ENCODE data around the gene UBXN2A. TPM values are rescaled to one million over a fixed set of nuclear protein-coding genes. Genes with fewer than 3 reads are reported as not detected.
A peak's percentile ranks its signal among the peaks of the same experiment; 100 is the strongest.
"Not testable (repeated sequence)": the region's sequence is repeated elsewhere in the genome, so short reads cannot be mapped to it uniquely, and the experiment has no call there.

UBXN2A gene
- total RNA-seq, 3 donors from 2014 or later, result 9.8 to 11.0 (median 9.9) TPM

DNA sequence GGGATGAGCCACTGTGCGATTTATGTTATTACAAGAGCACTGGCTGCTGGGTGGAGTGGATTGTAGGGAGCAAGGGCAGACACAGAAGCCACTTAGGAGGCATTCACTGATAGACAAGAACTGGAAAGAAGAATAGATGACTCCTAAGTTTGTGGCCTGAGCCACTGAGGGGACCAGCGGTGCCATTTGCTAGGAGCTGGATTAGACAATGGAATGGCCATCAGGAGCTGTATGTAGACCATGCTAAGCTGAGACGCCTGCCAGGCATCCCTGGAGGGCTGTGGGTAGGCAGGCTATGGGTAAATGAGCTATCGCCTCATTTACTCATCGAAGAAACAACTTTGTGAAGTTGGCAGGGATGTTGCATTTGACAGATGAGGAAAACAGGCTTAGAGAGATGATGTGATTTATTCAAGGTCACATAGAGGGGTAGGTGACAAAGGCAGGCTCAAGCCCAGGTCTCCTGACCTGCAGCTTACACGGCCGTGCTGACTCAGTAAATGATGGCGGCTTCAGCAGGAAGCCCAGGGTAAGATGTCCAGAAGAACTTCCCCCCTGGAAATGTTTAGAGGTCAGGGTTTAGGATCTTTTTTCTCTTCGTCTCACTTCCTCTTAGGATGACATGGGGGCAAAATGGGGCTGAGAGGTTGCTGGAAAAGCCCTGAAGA, 72.4 kb downstream of the UBXN2A start:
- Mint-ChIP-seq H3K9me3 (no peaks in the 10 kb centered on the region), H3K4me1 (ENCODE audit: low read depth) (peaks cover 4% of the 10 kb centered on the region), H3K4me3 (no peak overlapping the region), H3K27me3 (ENCODE audit: low read depth) (peaks cover 41% of the 10 kb centered on the region), H3K36me3 (ENCODE audit: insufficient read depth) (peaks cover 1% of the 10 kb centered on the region)
- ATAC-seq (no peak), DNase-seq (no peak)

DNA sequence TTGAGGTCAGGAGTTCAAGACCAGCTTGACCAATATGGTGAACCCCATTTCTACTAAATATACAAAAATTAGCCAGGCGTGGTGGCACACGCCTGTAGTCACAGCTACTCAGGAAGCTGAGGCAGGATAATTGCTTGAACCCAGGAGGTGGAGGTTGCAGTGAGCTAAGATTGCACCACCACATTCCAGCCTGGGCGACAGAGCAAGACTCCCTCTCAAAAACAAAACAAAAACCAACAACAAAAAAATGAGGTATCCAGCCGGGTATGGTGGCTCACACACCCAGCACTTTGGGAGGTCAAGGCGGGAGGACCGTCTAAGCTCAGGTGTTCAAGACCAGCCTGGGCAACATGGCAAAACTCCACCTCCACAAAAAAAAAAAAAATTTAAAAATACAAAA, 74.6 kb downstream of the UBXN2A start:
- H3K36me3 Mint-ChIP-seq (ENCODE audit: insufficient read depth); H3K4me1 Mint-ChIP-seq (ENCODE audit: low read depth); H3K4me3 Mint-ChIP-seq; DNase-seq; H3K9me3 Mint-ChIP-seq; ATAC-seq: not testable (repeated sequence)
- peaks cover 27% of the 10 kb centered on the region for H3K27me3 Mint-ChIP-seq (ENCODE audit: low read depth)

DNA sequence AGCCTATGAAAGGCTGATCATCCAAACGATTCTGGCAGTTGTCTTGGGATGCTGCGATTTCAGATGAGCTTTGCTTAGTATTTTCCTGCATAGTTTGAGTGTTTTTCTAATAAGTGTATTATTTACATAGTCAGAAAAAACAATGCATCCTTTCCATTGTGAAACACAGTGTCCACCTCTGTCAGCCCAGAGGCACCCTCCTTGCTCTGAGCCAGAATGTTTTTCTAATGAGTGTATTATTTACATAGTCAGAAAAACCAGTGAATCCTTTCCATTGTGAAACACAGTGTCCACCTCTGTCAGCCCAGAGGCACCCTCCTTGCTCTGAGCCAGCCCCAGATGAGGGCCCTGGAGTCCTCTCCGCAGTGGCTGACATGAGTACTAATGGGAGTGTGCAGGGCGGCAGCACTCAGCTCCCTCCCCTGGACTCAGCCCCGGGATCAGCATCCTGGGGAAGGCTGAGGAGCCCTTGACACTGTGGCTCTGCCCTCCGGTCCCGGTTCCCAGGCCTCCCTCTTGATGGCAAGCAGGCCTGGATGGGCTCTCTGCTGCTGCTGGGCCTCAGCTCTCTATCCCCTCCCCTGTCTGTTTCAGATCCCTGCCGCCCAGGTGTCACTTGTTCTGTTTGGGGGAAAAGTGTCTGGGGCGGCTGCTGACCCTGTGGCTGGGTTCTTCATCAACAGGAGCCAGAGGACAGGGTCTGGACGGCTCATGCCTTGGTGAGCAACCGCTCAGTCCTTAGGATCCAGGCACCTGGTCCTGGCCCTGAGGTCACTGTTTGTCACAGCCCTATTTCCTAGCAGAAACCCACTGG, 75.5 kb downstream of the UBXN2A start:
- Mint-ChIP-seq H3K27me3 (ENCODE audit: low read depth) (peaks cover 26% of the 10 kb centered on the region), H3K9me3 (no peaks in the 10 kb centered on the region), H3K4me1 (ENCODE audit: low read depth) (peaks cover 4% of the 10 kb centered on the region), H3K36me3 (ENCODE audit: insufficient read depth) (peaks cover 1% of the 10 kb centered on the region), H3K4me3 (no peak overlapping the region)
- DNase-seq, result no peak
- ATAC-seq, result no peak

DNA sequence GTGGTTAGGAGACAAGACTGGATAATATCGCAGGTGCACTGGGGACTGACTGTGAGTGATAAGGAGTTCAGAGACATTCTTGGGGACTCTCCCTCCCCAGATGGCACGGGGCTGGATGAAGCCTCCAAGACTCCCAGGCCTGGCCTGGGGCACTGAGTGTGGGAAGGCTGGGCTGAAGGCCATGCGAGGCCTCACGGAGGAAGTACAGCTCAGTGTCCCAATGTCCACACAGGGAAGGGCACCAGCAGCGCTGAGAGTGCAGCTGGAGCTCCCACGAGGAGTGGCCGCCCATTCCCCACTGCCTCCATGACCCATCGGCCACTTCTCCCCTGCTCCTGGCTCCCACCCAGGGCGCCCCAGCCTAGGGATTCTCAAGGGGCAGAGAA, 76.1 kb downstream of the UBXN2A start:
- Mint-ChIP-seq H3K9me3 (no peaks in the 10 kb centered on the region), H3K4me3 (no peak overlapping the region), H3K4me1 (ENCODE audit: low read depth) (peaks cover 1% of the 10 kb centered on the region), H3K36me3 (ENCODE audit: insufficient read depth) (peaks cover 1% of the 10 kb centered on the region), H3K27me3 (ENCODE audit: low read depth) (peaks cover 20% of the 10 kb centered on the region)
- no peak for DNase-seq
- ATAC-seq, result no peak

DNA sequence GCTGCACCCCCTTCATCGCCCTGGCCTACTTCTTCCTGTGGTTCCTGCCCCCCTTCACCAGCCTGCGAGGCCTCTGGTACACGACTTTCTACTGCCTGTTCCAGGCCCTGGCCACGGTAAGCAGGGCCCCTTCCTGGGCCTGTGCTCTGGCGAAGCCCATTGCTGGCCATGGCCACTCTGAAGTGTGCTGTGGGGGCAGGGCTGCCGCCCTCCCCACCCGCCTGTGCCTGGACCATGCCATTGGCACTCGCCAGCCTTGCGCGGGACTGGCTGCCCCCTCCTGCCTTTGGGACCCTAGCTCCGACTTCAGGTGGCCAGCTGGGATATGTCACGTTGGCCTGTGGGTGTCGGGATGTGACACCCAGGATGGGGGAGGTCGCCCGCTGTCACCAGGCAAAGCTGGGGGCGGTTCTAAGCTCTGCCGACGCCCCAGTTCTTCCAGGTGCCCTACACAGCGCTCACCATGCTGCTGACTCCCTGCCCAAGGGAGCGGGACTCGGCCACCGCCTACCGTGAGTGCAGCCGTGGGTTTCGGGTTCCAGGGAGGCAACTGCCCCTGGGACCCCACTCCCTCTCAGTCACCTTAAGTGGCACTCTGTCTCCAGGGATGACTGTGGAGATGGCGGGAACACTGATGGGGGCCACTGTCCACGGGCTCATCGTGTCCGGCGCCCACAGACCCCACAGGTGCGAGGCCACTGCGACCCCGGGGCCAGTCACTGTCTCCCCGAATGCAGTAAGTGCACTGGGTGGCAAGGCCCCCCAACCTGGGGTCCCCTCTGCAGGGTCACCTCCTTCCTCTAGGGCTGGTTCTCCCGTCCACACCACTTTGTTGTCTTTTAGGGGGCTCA, 76.8 kb downstream of the UBXN2A start:
- Mint-ChIP-seq H3K27me3 (ENCODE audit: low read depth) (peaks cover 14% of the 10 kb centered on the region), H3K9me3 (no peaks in the 10 kb centered on the region), H3K4me3 (no peak overlapping the region), H3K4me1 (ENCODE audit: low read depth) (no peaks in the 10 kb centered on the region), H3K36me3 (ENCODE audit: insufficient read depth) (no peaks in the 10 kb centered on the region)
- ATAC-seq (no peak), DNase-seq (no peak)

DNA sequence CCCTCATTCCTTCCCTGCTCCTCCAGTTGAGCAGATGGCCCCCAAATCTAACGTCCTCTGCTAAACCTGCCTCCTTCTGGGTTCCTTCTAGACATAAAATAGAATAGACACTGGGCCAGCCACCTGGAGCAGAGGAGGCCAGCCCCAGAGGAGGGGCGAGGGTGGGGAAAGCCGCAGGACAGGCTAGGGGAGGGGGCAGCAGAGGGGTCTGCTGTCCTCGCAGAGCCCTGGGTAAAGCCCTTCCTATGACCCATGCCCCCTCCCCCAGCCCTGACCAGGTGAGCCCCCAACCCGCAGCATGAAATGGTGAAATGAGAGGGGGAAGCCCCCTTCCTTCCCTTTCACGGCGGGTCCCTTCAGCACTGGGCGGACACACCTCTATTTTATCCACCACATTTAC, 77.4 kb downstream of the UBXN2A start:
- Mint-ChIP-seq H3K27me3 (ENCODE audit: low read depth) (peaks cover 8% of the 10 kb centered on the region), H3K9me3 (no peaks in the 10 kb centered on the region), H3K36me3 (ENCODE audit: insufficient read depth) (peaks cover 1% of the 10 kb centered on the region), H3K4me1 (ENCODE audit: low read depth) (no peaks in the 10 kb centered on the region), H3K4me3 (no peak overlapping the region)
- ATAC-seq (no peak), DNase-seq (no peak)

DNA sequence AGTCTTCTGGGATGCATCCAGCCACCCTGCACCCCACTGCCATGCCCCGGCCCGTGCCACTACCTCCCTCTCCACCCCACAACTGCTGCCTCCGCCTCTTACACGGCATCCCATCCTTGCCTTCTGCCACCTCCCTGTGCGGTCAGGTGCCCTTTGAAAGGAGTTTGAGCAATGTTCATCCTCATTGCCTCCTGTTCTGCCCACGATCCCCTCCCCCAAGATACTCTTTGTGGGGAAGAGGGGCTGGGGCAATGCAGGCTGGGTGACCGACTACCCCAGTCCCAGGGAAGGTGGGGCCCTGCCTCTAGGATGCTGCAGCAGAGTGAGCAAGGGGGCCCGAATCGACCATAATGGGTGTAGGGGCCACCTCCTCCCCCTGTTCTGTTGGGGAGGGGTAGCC, 78.0 kb downstream of the UBXN2A start:
- H3K4me3 Mint-ChIP-seq, result no peak overlapping the region
- H3K9me3 Mint-ChIP-seq, result no peaks in the 10 kb centered on the region
- H3K4me1 Mint-ChIP-seq (ENCODE audit: low read depth), result no peaks in the 10 kb centered on the region
- peaks cover 6% of the 10 kb centered on the region for H3K36me3 Mint-ChIP-seq (ENCODE audit: insufficient read depth)
- H3K27me3 Mint-ChIP-seq (ENCODE audit: low read depth), result peaks cover 8% of the 10 kb centered on the region
- no peak for DNase-seq
- ATAC-seq, result no peak

DNA sequence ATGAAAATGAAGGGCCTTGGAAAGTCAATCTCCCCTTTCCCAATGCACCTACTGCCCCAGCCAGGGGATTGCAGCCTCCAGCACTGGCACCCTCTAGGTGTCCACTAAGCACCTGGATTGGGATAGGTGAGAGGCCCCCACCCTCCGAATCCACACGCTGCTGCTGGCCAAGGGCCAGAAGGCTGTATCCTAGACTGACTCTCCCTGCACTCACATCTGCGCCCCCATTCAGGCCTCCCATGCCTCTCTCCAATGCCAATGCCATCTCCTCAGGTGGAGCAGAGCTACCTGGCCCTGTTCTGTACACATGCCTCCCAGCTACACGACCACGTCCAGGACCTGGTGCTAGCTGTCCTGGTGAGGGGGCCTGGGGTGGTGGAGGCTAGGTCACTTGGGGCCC, 79.5 kb downstream of the UBXN2A start:
- DNase-seq, result no peak
- Mint-ChIP-seq H3K27me3 (ENCODE audit: low read depth) (no peaks in the 10 kb centered on the region), H3K4me3 (no peak overlapping the region), H3K4me1 (ENCODE audit: low read depth) (no peaks in the 10 kb centered on the region), H3K36me3 (ENCODE audit: insufficient read depth) (peaks cover 11% of the 10 kb centered on the region), H3K9me3 (no peaks in the 10 kb centered on the region)
- ATAC-seq, result peak in 1 of 2 donors; percentile 20

DNA sequence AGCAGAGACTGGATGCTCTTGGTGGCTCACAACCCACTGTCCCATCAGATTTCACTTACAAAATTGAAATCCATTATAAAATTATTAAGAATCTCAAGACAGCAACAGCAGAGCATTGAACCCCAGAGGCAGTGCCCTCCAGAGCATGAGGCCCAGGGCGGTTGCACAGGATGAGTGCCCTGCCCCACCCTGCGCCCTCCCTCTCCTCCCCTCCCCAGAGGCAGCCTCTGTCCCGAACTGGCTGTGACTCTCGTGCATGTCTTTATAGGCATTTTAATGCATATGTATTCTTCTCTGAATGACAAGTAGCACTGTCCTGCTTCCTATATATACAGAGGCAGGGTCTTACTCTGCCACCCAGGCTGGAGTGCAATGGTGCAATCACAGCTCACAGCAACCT, 80.0 kb downstream of the UBXN2A start:
- Mint-ChIP-seq H3K4me3 (no peak overlapping the region), H3K9me3 (no peaks in the 10 kb centered on the region), H3K27me3 (ENCODE audit: low read depth) (no peaks in the 10 kb centered on the region), H3K36me3 (ENCODE audit: insufficient read depth) (peaks cover 11% of the 10 kb centered on the region), H3K4me1 (ENCODE audit: low read depth) (no peaks in the 10 kb centered on the region)
- ATAC-seq (no peak), DNase-seq (no peak)

DNA sequence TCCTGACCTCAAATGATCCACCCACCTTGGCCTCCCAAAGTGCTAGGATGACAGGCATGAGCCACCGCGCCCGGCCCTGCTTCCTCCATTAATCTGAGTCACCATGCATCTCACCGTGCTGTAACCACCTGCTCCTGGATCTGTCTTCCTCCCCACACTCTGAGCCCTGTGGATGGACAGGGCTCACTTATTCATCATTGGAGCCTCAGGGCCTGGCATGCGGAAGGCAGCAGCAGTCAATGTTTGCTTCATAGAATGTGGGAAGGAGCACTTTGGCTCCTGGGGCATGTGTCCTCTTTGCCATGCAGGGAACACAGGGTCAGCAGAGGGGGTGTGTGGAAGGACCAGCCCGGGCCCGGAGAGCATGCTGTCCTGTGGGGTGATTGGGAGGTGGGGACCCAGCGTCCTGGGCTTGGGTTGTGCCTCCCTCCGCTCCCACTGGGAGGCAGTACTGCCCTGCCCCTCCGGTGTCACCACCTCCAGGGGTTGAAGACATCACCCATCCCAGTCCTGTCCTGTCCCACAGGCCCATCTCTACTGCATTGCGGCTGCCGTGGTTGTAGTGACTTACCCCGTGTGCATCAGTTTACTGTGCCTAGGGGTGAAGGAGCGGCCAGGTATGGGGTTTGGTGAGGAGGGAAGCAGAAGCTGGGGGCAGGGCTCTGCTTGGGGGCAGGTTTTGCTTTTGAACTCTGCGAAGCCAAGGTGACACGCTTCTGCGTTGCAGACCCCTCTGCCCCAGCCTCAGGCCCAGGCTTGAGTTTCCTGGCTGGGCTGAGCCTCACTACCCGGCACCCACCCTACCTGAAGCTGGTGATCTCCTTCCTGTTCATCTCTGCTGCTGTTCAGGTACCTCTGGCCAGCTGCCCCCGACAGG, 81.1 kb downstream of the UBXN2A start:
- no peak overlapping the region for H3K4me3 Mint-ChIP-seq
- ATAC-seq (peak; percentile 46), DNase-seq (no peak)
- no peaks in the 10 kb centered on the region for H3K4me1 Mint-ChIP-seq (ENCODE audit: low read depth)
- no peaks in the 10 kb centered on the region for H3K9me3 Mint-ChIP-seq
- H3K36me3 Mint-ChIP-seq (ENCODE audit: insufficient read depth), result peaks cover 16% of the 10 kb centered on the region
- no peaks in the 10 kb centered on the region for H3K27me3 Mint-ChIP-seq (ENCODE audit: low read depth)

DNA sequence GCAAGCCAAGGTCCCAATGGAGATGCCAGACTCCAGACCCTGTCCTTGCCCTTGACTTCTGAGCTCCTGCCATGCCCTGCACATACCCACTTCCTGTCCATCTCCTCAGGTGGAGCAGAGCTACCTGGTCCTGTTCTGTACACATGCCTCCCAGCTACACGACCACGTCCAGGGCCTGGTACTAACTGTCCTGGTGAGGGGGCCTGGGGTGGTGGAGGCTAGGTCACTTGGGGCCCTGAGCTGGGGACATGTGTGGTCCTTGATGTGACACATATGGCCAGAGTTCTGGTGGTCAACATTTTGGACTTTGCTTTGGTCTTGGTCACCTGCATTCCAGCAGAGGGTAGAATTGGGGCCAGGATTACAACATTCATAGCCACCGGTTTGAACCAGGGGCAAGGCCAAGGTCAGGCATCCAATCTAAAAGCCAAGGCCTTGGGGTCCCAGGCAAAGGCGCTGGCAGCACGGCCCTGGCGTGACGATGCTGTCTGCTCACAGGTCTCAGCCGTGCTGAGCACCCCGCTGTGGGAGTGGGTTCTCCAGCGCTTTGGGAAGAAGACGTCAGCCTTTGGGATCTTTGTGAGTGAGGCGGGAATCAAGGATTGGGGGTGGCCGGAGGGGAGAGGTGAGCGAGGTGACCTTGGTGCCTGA, 82.2 kb downstream of the UBXN2A start:
- Mint-ChIP-seq H3K9me3 (no peaks in the 10 kb centered on the region), H3K36me3 (ENCODE audit: insufficient read depth) (peaks cover 22% of the 10 kb centered on the region), H3K27me3 (ENCODE audit: low read depth) (no peaks in the 10 kb centered on the region), H3K4me3 (no peak overlapping the region), H3K4me1 (ENCODE audit: low read depth) (no peaks in the 10 kb centered on the region)
- DNase-seq (no peak), ATAC-seq (no peak)

DNA sequence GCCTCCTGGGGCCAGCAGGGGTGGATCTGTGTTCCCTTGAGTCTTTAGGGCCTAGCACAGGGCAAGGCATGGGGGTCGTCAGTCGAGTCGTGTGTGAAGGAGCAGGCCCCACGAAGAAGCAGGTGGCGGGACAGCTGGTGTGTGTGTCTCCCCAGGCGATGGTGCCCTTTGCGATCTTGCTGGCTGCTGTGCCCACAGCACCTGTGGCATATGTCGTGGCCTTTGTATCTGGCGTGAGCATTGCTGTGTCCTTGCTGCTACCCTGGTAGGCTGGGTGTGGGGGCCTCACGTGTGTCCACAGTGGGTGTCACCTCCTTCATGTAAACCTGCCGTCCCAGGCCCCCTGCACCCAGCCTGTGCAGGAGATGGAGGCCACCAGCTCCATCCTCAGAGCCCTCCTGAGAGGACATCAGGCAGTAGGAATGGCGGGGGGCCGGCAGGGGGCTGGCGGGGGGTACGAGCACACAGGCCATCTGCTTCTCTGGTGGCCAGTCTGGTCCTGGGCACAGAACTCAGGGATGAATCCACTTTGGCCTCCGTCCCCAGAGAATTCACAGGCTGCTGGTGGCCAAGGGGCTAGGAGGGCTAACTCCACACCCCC, 82.8 kb downstream of the UBXN2A start:
- Mint-ChIP-seq H3K27me3 (ENCODE audit: low read depth) (no peaks in the 10 kb centered on the region), H3K4me1 (ENCODE audit: low read depth) (no peaks in the 10 kb centered on the region), H3K9me3 (no peaks in the 10 kb centered on the region), H3K4me3 (no peak overlapping the region), H3K36me3 (ENCODE audit: insufficient read depth) (peaks cover 24% of the 10 kb centered on the region)
- DNase-seq (no peak), ATAC-seq (no peak)

DNA sequence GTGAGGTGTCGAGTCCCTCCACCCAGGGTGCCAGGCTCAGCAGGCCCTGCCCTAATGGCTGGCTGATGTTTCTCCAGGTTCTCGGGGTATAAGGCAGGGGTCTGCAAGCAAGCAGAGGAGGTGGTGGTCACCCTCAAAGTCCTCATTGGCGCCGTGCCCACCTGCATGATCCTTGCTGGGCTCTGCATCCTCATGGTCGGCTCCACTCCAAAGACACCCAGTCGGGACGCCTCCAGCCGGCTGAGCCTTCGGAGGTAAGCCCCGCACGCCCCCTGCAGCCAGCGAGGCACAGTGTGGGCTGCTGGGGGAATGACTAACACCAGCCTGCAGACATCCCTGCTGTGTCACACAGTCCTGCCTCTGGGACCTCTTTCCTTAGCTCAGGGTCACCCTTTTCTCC, 83.8 kb downstream of the UBXN2A start:
- peaks cover 30% of the 10 kb centered on the region for H3K36me3 Mint-ChIP-seq (ENCODE audit: insufficient read depth)
- ATAC-seq, result no peak
- no peak overlapping the region for H3K4me3 Mint-ChIP-seq
- H3K27me3 Mint-ChIP-seq (ENCODE audit: low read depth), result no peaks in the 10 kb centered on the region
- H3K9me3 Mint-ChIP-seq, result no peaks in the 10 kb centered on the region
- DNase-seq, result no peak
- no peaks in the 10 kb centered on the region for H3K4me1 Mint-ChIP-seq (ENCODE audit: low read depth)
